ENCODE results near the gene PLEKHA4.
"Not testable (repeated sequence)": the region's sequence is repeated elsewhere in the genome, so short reads cannot be mapped to it uniquely, and the experiment has no call there.

DNA sequence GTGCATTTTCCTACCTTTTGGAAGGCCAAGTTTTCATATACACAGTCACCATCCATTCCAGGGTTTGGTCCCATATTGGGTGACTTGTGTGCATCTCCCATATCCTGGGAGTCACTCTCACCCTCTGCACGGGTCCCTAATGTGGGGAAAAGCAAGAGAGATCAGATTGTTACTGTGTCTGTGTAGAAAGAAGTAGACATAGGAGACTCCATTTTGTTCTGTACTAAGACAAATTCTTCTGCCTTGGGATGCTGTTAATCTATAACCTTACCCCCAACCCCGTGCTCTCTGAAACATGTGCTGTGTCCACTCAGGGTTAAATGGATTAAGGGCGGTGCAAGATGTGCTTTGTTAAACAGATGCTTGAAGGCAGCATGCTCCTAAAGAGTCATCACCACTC, 21.1 kb upstream of the PLEKHA4 start:
- TF ChIP-seq, protein P1, sequence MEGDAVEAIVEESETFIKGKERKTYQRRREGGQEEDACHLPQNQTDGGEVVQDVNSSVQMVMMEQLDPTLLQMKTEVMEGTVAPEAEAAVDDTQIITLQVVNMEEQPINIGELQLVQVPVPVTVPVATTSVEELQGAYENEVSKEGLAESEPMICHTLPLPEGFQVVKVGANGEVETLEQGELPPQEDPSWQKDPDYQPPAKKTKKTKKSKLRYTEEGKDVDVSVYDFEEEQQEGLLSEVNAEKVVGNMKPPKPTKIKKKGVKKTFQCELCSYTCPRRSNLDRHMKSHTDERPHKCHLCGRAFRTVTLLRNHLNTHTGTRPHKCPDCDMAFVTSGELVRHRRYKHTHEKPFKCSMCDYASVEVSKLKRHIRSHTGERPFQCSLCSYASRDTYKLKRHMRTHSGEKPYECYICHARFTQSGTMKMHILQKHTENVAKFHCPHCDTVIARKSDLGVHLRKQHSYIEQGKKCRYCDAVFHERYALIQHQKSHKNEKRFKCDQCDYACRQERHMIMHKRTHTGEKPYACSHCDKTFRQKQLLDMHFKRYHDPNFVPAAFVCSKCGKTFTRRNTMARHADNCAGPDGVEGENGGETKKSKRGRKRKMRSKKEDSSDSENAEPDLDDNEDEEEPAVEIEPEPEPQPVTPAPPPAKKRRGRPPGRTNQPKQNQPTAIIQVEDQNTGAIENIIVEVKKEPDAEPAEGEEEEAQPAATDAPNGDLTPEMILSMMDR (IDR thresholded peaks at IDR 0.05) = not testable (repeated sequence)
- TF ChIP-seq POLR2A (IDR thresholded peaks at IDR 0.05; ENCODE audit: low read depth); POLR2AphosphoS5 (IDR thresholded peaks at IDR 0.05); EP300 (IDR thresholded peaks at IDR 0.05): not testable (repeated sequence)

Data from esophagus muscularis mucosa (tissue), 4 donors.